Measurements from ENCODE around the gene RPRD1A.

DNA sequence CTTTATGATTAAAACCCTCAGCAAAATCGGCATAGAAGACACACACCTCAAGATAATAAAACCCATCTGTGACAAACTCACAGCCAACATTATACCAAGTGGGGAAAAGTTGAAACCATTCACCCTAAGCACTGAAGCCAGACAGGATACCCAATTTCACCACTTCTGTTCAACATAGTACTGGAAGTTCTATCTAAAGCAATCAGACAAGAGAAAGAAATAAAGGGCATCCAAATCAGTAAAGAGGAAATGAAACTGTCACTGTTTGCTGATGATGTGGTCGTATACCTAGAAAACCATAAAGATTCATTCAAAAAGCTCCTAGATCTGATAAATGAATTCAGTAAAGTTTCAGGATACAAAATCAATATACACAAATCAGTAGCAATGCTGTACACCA, 16.4 kb upstream of the RPRD1A start:
- TF ChIP-seq, protein P1, sequence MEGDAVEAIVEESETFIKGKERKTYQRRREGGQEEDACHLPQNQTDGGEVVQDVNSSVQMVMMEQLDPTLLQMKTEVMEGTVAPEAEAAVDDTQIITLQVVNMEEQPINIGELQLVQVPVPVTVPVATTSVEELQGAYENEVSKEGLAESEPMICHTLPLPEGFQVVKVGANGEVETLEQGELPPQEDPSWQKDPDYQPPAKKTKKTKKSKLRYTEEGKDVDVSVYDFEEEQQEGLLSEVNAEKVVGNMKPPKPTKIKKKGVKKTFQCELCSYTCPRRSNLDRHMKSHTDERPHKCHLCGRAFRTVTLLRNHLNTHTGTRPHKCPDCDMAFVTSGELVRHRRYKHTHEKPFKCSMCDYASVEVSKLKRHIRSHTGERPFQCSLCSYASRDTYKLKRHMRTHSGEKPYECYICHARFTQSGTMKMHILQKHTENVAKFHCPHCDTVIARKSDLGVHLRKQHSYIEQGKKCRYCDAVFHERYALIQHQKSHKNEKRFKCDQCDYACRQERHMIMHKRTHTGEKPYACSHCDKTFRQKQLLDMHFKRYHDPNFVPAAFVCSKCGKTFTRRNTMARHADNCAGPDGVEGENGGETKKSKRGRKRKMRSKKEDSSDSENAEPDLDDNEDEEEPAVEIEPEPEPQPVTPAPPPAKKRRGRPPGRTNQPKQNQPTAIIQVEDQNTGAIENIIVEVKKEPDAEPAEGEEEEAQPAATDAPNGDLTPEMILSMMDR (IDR thresholded peaks at IDR 0.05): no peak
- TF ChIP-seq POLR2A (IDR thresholded peaks at IDR 0.05): no peak
- no peak for TF ChIP-seq POLR2AphosphoS5 (IDR thresholded peaks at IDR 0.05)
